HEK293 (cell line): ENCODE data around the gene EMD.

ENCODE experiments used
- CTCF ChIA-PET: fragments of 350-600 bp; formaldehyde crosslinking; extraction: SDS; loops from one replicate; lab custom pipeline; 2021; ENCODE audit warnings: antibody characterized with exemption; lab: Yijun Ruan, JAX
- POLR2A ChIA-PET: fragments of 300-600 bp; formaldehyde crosslinking; extraction: SDS; loops from one replicate; lab custom pipeline; 2020; ENCODE audit warnings: antibody characterized with exemption, inconsistent platforms; lab: Yijun Ruan, JAX
- H3K27ac ChIP-seq: fragments of 200-500 bp; sonication (Bioruptor generic); 2 replicates; pipeline ENCODE4 v1.5.1; 2014; ENCODE audit warnings: low read depth, low read length, control low read depth, inconsistent platforms; ENCODE audit errors: extremely low read depth
- H3K36me3 ChIP-seq, 2 experiments: fragments of 200-500 bp in 1 of 2; sonication (Bioruptor generic) in 1 of 2; 1 replicate in 1 of 2; 2 replicates in 1 of 2; pipeline ENCODE4 v1.5.1; 2014 to 2017; ENCODE audit warnings: inconsistent platforms in 2 of 2, low read length in 2 of 2; ENCODE audit not compliant: control insufficient read depth in 2 of 2, insufficient read depth in 1 of 2
- H3K4me1 ChIP-seq: fragments of 200-500 bp; sonication (Bioruptor generic); 2 replicates; pipeline ENCODE4 v1.5.1; 2014; ENCODE audit warnings: mild to moderate bottlenecking, low read length, inconsistent platforms; ENCODE audit not compliant: control insufficient read depth, insufficient read depth
- H3K4me3 ChIP-seq: 2 replicates; pipeline ENCODE4 v1.5.1; 2011; ENCODE audit warnings: low read depth, mild to moderate bottlenecking, control low read depth, low read length, moderate library complexity
- H3K9me3 ChIP-seq: fragments of 200-500 bp; sonication (Bioruptor generic); 2 replicates; pipeline ENCODE4 v1.5.1; 2014; ENCODE audit warnings: low read depth, low read length, inconsistent platforms; ENCODE audit not compliant: control insufficient read depth, insufficient read depth
- GLIS2 ChIP-seq: fragments of 450-650 bp; formaldehyde crosslinking; IDR thresholded peaks from 2 replicates; pipeline ENCODE4 v1.5.1; 2016; ENCODE audit warnings: missing biosample characterization, missing genetic modification characterization
- KLF7 ChIP-seq: fragments of 450-650 bp; formaldehyde crosslinking; IDR thresholded peaks from 2 replicates; pipeline ENCODE4 v1.5.1; 2016; ENCODE audit warnings: missing biosample characterization, missing genetic modification characterization, borderline replicate concordance
- MZF1 ChIP-seq: fragments of 450-650 bp; formaldehyde crosslinking; IDR thresholded peaks from 2 replicates; pipeline ENCODE4 v1.5.1; 2017; ENCODE audit warnings: missing biosample characterization, missing genetic modification characterization, borderline replicate concordance
- TCF7L2 ChIP-seq: IDR thresholded peaks from 2 replicates; pipeline ENCODE4 v1.6.1; 2011; ENCODE audit warnings: low read depth, mild to moderate bottlenecking, inconsistent platforms, low read length, moderate library complexity, borderline replicate concordance
- ZBTB1 ChIP-seq: fragments of 450-650 bp; formaldehyde crosslinking; IDR thresholded peaks from 2 replicates; pipeline ENCODE4 v1.5.1; 2016; ENCODE audit warnings: missing biosample characterization, missing genetic modification characterization
- ZNF211 ChIP-seq: fragments of 450-650 bp; formaldehyde crosslinking; IDR thresholded peaks from 2 replicates; pipeline ENCODE4 v1.5.1; 2016; ENCODE audit warnings: low read depth, missing biosample characterization, missing genetic modification characterization
- ZNF558 ChIP-seq: fragments of 450-650 bp; formaldehyde crosslinking; IDR thresholded peaks from 2 replicates; pipeline ENCODE4 v1.5.1; 2016; ENCODE audit warnings: missing biosample characterization, missing genetic modification characterization
- ZNF561 ChIP-seq: fragments of 450-650 bp; IDR thresholded peaks from 2 replicates; pipeline ENCODE4 v1.5.1; 2018; ENCODE audit warnings: missing biosample characterization, missing genetic modification characterization, borderline replicate concordance
- ZNF654 ChIP-seq: fragments of 450-650 bp; formaldehyde crosslinking; IDR thresholded peaks from 2 replicates; pipeline ENCODE4 v1.5.1; 2016; ENCODE audit warnings: low read depth, missing biosample characterization, missing genetic modification characterization
- ZNF747 ChIP-seq: fragments of 450-650 bp; formaldehyde crosslinking; IDR thresholded peaks from 2 replicates; pipeline ENCODE4 v1.5.1; 2016; ENCODE audit warnings: missing biosample characterization, missing genetic modification characterization
- ZNF791 ChIP-seq: fragments of 450-650 bp; formaldehyde crosslinking; IDR thresholded peaks from 2 replicates; pipeline ENCODE4 v1.5.1; 2016; ENCODE audit warnings: missing biosample characterization, missing genetic modification characterization
- ZNF830 ChIP-seq: fragments of 450-650 bp; IDR thresholded peaks from 2 replicates; pipeline ENCODE4 v1.5.0; 2018; ENCODE audit warnings: missing biosample characterization, missing genetic modification characterization, low read depth, mild to moderate bottlenecking, moderate library complexity
- ZSCAN30 ChIP-seq: fragments of 450-650 bp; IDR thresholded peaks from 2 replicates; pipeline ENCODE4 v1.5.1; 2018; ENCODE audit warnings: missing biosample characterization, mild to moderate bottlenecking, missing genetic modification characterization, moderate library complexity
- ZXDB ChIP-seq: fragments of 450-650 bp; formaldehyde crosslinking; IDR thresholded peaks from 2 replicates; pipeline ENCODE4 v1.5.1; 2016; ENCODE audit warnings: missing biosample characterization, missing genetic modification characterization
- TF ChIP-seq, protein P1 (sequence below): fragments of 450-650 bp; formaldehyde crosslinking; IDR thresholded peaks from 2 replicates; pipeline ENCODE4 v1.5.1; 2016; ENCODE audit warnings: missing biosample characterization, missing genetic modification characterization, borderline replicate concordance
- TF ChIP-seq, protein P2 (sequence below): IDR thresholded peaks from 2 replicates; pipeline ENCODE4 v1.6.1; 2011; ENCODE audit warnings: mild to moderate bottlenecking, low read depth, low read length, borderline replicate concordance
- TF ChIP-seq, protein P3 (sequence below): fragments of 450-650 bp; formaldehyde crosslinking; IDR thresholded peaks from 2 replicates; pipeline ENCODE4 v1.5.1; 2016; ENCODE audit warnings: missing biosample characterization, missing genetic modification characterization, low read depth
- TF ChIP-seq, protein P4 (sequence below): fragments of 450-650 bp; formaldehyde crosslinking; IDR thresholded peaks from 2 replicates; pipeline ENCODE4 v1.5.1; 2016; ENCODE audit warnings: missing biosample characterization, missing genetic modification characterization
- TF ChIP-seq, protein P5 (sequence below): fragments of 450-650 bp; formaldehyde crosslinking; conservative IDR thresholded peaks from 2 replicates; pipeline ENCODE4 v1.5.1; 2016; ENCODE audit warnings: low read depth, missing biosample characterization, missing genetic modification characterization

Gene EMD

DNA sequence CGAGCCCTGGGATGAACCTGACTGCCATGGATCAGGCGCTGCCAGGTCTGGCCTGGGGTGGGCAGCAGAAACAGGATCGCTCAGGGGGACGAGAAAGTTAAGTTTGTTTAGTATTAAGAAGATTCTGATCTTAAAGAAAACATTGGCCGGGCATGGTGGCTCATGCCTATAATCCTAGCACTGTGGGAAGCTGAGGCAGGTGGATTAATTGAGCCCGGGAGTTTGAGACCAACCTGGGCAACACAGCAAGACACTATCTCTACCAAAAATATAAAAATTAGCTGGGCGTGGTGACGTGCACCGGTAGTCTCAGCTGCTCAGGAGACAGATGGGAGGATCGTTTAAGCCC, 4.0 kb upstream of the EMD start (continued):
- TF ChIP-seq, protein P1, sequence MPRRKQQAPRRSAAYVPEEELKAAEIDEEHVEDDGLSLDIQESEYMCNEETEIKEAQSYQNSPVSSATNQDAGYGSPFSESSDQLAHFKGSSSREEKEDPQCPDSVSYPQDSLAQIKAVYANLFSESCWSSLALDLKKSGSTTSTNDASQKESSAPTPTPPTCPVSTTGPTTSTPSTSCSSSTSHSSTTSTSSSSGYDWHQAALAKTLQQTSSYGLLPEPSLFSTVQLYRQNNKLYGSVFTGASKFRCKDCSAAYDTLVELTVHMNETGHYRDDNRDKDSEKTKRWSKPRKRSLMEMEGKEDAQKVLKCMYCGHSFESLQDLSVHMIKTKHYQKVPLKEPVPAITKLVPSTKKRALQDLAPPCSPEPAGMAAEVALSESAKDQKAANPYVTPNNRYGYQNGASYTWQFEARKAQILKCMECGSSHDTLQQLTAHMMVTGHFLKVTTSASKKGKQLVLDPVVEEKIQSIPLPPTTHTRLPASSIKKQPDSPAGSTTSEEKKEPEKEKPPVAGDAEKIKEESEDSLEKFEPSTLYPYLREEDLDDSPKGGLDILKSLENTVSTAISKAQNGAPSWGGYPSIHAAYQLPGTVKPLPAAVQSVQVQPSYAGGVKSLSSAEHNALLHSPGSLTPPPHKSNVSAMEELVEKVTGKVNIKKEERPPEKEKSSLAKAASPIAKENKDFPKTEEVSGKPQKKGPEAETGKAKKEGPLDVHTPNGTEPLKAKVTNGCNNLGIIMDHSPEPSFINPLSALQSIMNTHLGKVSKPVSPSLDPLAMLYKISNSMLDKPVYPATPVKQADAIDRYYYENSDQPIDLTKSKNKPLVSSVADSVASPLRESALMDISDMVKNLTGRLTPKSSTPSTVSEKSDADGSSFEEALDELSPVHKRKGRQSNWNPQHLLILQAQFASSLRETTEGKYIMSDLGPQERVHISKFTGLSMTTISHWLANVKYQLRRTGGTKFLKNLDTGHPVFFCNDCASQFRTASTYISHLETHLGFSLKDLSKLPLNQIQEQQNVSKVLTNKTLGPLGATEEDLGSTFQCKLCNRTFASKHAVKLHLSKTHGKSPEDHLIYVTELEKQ (tag by site-specific recombination): no peak
- TF ChIP-seq GLIS2 (tag by site-specific recombination) (no peak), TCF7L2 (no peak)
- TF ChIP-seq, protein P2, sequence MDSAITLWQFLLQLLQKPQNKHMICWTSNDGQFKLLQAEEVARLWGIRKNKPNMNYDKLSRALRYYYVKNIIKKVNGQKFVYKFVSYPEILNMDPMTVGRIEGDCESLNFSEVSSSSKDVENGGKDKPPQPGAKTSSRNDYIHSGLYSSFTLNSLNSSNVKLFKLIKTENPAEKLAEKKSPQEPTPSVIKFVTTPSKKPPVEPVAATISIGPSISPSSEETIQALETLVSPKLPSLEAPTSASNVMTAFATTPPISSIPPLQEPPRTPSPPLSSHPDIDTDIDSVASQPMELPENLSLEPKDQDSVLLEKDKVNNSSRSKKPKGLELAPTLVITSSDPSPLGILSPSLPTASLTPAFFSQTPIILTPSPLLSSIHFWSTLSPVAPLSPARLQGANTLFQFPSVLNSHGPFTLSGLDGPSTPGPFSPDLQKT: no peak

DNA sequence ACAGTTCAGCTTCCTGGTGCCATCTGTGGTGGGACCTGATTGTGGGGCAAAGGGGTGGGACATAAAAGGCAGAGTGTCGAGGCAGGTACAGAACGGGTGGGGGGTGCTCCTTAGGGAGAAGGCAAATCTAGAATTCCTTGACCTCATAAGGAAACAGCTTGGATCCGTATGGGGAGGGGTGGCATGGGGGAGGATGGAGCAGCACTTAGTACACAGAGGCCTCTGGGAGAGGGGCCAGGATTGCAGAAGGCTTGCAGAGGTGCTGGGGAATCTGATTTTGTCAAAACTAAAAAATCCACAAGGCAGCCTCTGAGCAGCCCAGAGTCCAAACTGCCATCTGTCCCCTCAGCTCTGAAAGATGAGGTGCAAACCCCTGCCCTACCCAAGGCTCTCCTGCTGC, 2.3 kb upstream of the EMD start:
- POLR2A ChIA-PET: no interaction called here
- TF ChIP-seq KLF7 (tag by site-specific recombination): no peak
- TF ChIP-seq, protein P3, sequence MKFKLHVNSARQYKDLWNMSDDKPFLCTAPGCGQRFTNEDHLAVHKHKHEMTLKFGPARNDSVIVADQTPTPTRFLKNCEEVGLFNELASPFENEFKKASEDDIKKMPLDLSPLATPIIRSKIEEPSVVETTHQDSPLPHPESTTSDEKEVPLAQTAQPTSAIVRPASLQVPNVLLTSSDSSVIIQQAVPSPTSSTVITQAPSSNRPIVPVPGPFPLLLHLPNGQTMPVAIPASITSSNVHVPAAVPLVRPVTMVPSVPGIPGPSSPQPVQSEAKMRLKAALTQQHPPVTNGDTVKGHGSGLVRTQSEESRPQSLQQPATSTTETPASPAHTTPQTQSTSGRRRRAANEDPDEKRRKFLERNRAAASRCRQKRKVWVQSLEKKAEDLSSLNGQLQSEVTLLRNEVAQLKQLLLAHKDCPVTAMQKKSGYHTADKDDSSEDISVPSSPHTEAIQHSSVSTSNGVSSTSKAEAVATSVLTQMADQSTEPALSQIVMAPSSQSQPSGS (tag by site-specific recombination): no peak
- no peak for TF ChIP-seq ZNF747 (tag by site-specific recombination)
- TF ChIP-seq, protein P4, sequence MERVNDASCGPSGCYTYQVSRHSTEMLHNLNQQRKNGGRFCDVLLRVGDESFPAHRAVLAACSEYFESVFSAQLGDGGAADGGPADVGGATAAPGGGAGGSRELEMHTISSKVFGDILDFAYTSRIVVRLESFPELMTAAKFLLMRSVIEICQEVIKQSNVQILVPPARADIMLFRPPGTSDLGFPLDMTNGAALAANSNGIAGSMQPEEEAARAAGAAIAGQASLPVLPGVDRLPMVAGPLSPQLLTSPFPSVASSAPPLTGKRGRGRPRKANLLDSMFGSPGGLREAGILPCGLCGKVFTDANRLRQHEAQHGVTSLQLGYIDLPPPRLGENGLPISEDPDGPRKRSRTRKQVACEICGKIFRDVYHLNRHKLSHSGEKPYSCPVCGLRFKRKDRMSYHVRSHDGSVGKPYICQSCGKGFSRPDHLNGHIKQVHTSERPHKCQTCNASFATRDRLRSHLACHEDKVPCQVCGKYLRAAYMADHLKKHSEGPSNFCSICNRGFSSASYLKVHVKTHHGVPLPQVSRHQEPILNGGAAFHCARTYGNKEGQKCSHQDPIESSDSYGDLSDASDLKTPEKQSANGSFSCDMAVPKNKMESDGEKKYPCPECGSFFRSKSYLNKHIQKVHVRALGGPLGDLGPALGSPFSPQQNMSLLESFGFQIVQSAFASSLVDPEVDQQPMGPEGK (tag by site-specific recombination): 0 out of 2 replicates have a peak, but pooled peaks have one; percentile 31
- no peak for TF ChIP-seq ZXDB (tag by site-specific recombination)
- TF ChIP-seq, all 188 proteins: peak for 1
- Histone ChIP-seq H3K4me3 (no peak overlapping the region), H3K36me3 (peaks cover 0 to 18% of the 10 kb centered on the region in 2 experiments; a peak in 1 of 3 replicates), H3K27ac (no peak overlapping the region), H3K9me3 (no peaks in the 10 kb centered on the region), H3K4me1 (peaks cover 15% of the 10 kb centered on the region)
- CTCF ChIA-PET: interaction anchor here (0.7 to 1.1 kb wide), 2 partner anchors 9 to 68 kb away, joined by 3 to 4 read pairs; no protein-coding TSS in a partner anchor

DNA sequence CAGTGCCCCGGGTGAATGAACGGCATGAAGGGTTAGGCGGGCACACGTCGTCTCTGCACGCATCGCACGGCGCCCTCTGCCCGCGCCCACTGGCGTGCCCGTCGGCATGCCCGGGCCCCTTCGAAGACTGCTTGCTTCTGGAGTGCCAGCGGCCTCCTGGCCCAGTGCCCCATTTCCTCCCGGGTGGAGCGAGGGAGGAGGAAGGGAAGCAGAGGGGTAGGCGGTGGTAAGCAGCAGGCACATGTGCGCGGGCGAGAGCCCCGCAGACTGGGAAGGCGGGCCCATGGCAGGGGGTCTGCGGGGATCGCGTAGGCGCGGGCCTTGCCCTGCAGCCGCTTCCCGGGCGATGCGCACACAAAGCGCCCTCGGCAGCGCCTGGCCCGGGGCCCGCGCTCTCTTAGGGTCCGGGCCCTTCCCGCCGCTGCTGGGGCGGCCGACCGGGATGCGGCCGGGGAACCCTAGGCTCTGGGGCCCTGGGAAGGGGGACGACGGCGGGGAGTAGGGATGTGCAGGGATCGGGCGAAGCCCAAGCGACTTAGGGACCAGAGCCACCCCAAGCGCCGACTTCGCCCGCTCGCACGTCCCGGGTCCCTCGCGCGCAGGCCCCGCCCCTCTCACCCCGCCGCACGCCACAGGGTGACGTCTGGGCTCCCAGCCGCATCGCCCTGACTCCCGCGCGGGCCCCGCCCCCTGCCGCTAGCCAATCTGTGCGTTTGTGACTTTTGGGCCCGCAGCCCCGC, 866 bp upstream of the EMD start:
- H3K4me1 ChIP-seq: peaks cover 11% of the 10 kb centered on the region
- H3K4me3 ChIP-seq: peak overlapping the region; percentile 29
- POLR2A ChIA-PET: interaction anchor here (0.6 to 2.7 kb wide), 6 partner anchors 8 to 45 kb away, joined by 3 to 48 read pairs (median 6); partner anchors contain the start of gene RPL10
- H3K9me3 ChIP-seq: no peaks in the 10 kb centered on the region
- CTCF ChIA-PET: interaction anchor here (0.5 kb wide), 1 partner anchor 415 kb away, joined by 3 read pairs; no protein-coding TSS in a partner anchor
- peaks cover 0 to 22% of the 10 kb centered on the region in 2 experiments; a peak in 2 of 3 replicates for H3K36me3 ChIP-seq
- peak overlapping the region; percentile 94 for H3K27ac ChIP-seq
- TF ChIP-seq ZSCAN30 (peak; percentile 30; the same call in 1 of the 2 replicates), ZNF654 (tag by site-specific recombination) (no peak), ZNF791 (tag by site-specific recombination) (no peak), ZNF561 (tag by site-specific recombination) (peak; percentile 46; the same call in 1 of the 2 replicates), ZNF558 (tag by site-specific recombination) (no peak), ZBTB1 (tag by site-specific recombination) (peak; percentile 19; the same call in 1 of the 2 replicates), MZF1 (tag by site-specific recombination) (peak; percentile 73; the same call in 1 of the 2 replicates), ZNF211 (no peak), ZNF830 (tag by site-specific recombination) (no peak)
- TF ChIP-seq, protein P5, sequence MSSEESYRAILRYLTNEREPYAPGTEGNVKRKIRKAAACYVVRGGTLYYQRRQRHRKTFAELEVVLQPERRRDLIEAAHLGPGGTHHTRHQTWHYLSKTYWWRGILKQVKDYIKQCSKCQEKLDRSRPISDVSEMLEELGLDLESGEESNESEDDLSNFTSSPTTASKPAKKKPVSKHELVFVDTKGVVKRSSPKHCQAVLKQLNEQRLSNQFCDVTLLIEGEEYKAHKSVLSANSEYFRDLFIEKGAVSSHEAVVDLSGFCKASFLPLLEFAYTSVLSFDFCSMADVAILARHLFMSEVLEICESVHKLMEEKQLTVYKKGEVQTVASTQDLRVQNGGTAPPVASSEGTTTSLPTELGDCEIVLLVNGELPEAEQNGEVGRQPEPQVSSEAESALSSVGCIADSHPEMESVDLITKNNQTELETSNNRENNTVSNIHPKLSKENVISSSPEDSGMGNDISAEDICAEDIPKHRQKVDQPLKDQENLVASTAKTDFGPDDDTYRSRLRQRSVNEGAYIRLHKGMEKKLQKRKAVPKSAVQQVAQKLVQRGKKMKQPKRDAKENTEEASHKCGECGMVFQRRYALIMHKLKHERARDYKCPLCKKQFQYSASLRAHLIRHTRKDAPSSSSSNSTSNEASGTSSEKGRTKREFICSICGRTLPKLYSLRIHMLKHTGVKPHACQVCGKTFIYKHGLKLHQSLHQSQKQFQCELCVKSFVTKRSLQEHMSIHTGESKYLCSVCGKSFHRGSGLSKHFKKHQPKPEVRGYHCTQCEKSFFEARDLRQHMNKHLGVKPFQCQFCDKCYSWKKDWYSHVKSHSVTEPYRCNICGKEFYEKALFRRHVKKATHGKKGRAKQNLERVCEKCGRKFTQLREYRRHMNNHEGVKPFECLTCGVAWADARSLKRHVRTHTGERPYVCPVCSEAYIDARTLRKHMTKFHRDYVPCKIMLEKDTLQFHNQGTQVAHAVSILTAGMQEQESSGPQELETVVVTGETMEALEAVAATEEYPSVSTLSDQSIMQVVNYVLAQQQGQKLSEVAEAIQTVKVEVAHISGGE (tag by site-specific recombination): no peak
